ENCODE results near the gene NUDT9. TPM values are rescaled to one million over a fixed set of nuclear protein-coding genes. Genes with fewer than 3 reads are reported as not detected.
A peak's percentile ranks its signal among the peaks of the same experiment; 100 is the strongest.
"Not testable (repeated sequence)": the region's sequence is repeated elsewhere in the genome, so short reads cannot be mapped to it uniquely, and the experiment has no call there.

Gene NUDT9
- total and polyA plus RNA-seq, 4 experiments from 2014 or later, result 16.7 to 24.9 (median 19.7) TPM

GRCh38 chr4:87445964-87446363 is 23.6 kb downstream of the NUDT9 start:
- DNase-seq, result no peak
- intact Hi-C loops (cut with micrococcal nuclease), result no loop called here
- ChIA-PET CTCF (ENCODE audit: partially characterized antibody) (interaction anchor here (0.7 to 1.1 kb wide), 3 partner anchors 68 to 1559 kb away, joined by 3 read pairs; no protein-coding TSS in a partner anchor), POLR2A (ENCODE audit: partially characterized antibody) (no interaction called here)
- Histone ChIP-seq H3K9me3 (ENCODE audit: control insufficient read depth in 1 of 2, low read length in 2 of 2) (no peaks in the 10 kb centered on the region), H3K27me3 (ENCODE audit: insufficient read depth, low read length) (no peaks in the 10 kb centered on the region), H3K4me1 (ENCODE audit: insufficient read depth, low read length) (no peaks in the 10 kb centered on the region), H3K4me3 (ENCODE audit: low read length in 2 of 2) (no peak overlapping the region), H3K27ac (ENCODE audit: low read depth, low read length) (no peak overlapping the region), H3K36me3 (ENCODE audit: insufficient read depth, low read length) (peaks cover 7% of the 10 kb centered on the region)
- Mint-ChIP-seq H3K9me3 (no peaks in the 10 kb centered on the region), H3K27ac (peak overlapping the region in 1 of 7 donors; percentile 47), H3K4me1 (peaks cover 0 to 2% (median under 1%) of the 10 kb centered on the region in 4 donors), H3K4me3 (no peak overlapping the region), H3K27me3 (no peaks in the 10 kb centered on the region), H3K36me3 (peaks cover 39 to 40% of the 10 kb centered on the region in 2 donors)

- POLR2A ChIA-PET (ENCODE audit: partially characterized antibody); H3K9me3 ChIP-seq (ENCODE audit: control insufficient read depth in 1 of 2, low read length in 2 of 2); H3K27ac ChIP-seq (ENCODE audit: low read depth, low read length); H3K4me1 ChIP-seq (ENCODE audit: insufficient read depth, low read length); intact Hi-C loops (cut with micrococcal nuclease); H3K4me3 ChIP-seq (ENCODE audit: low read length in 2 of 2); H3K4me1 Mint-ChIP-seq; H3K4me3 Mint-ChIP-seq; H3K27me3 Mint-ChIP-seq; H3K9me3 Mint-ChIP-seq; H3K27me3 ChIP-seq (ENCODE audit: insufficient read depth, low read length); DNase-seq: not testable (repeated sequence)
- Mint-ChIP-seq H3K27ac (peak overlapping the region in 1 of 7 donors; percentile 31), H3K36me3 (peaks cover 41 to 44% of the 10 kb centered on the region in 2 donors)
- H3K36me3 ChIP-seq (ENCODE audit: insufficient read depth, low read length), result peaks cover 11% of the 10 kb centered on the region
- CTCF ChIA-PET (ENCODE audit: partially characterized antibody), result interaction anchor here (0.7 to 1.1 kb wide), 3 partner anchors 68 to 1559 kb away, joined by 3 read pairs; no protein-coding TSS in a partner anchor
These were observed 24.0 kb downstream of the NUDT9 start for GRCh38 chr4:87446375-87446774.

- H3K36me3 Mint-ChIP-seq, result peaks cover 36 to 41% of the 10 kb centered on the region in 2 donors
- Histone ChIP-seq H3K4me1 (ENCODE audit: insufficient read depth, low read length) (no peaks in the 10 kb centered on the region), H3K27ac (ENCODE audit: low read depth, low read length) (no peak overlapping the region), H3K4me3 (ENCODE audit: low read length in 2 of 2) (no peak overlapping the region), H3K27me3 (ENCODE audit: insufficient read depth, low read length) (no peaks in the 10 kb centered on the region), H3K36me3 (ENCODE audit: insufficient read depth, low read length) (peaks cover 13% of the 10 kb centered on the region), H3K9me3 (ENCODE audit: control insufficient read depth in 1 of 2, low read length in 2 of 2) (no peaks in the 10 kb centered on the region)
- no peak for DNase-seq
- no peak overlapping the region for H3K4me3 Mint-ChIP-seq
- no peak overlapping the region for H3K27ac Mint-ChIP-seq
- ChIA-PET POLR2A (ENCODE audit: partially characterized antibody) (no interaction called here), CTCF (ENCODE audit: partially characterized antibody) (interaction anchor here (1.5 kb wide), 1 partner anchor 60 kb away, joined by 6 read pairs; the partner anchor contains the start of gene HSD17B11)
- intact Hi-C loops (cut with micrococcal nuclease), result no loop called here
- no peaks in the 10 kb centered on the region for H3K27me3 Mint-ChIP-seq
- H3K9me3 Mint-ChIP-seq, result no peaks in the 10 kb centered on the region
- no peaks in the 10 kb centered on the region for H3K4me1 Mint-ChIP-seq
These were observed 29.2 kb downstream of the NUDT9 start for GRCh38 chr4:87451537-87451936.

- H3K4me1 Mint-ChIP-seq, result no peaks in the 10 kb centered on the region
- peaks cover 32 to 38% of the 10 kb centered on the region in 2 donors for H3K36me3 Mint-ChIP-seq
- ChIA-PET CTCF (ENCODE audit: partially characterized antibody) (interaction anchor here (3.1 kb wide), 1 partner anchor 9 kb away, joined by 13 read pairs; no protein-coding TSS in a partner anchor), POLR2A (ENCODE audit: partially characterized antibody) (no interaction called here)
- H3K27me3 Mint-ChIP-seq, result no peaks in the 10 kb centered on the region
- H3K27ac Mint-ChIP-seq, result no peak overlapping the region
- Histone ChIP-seq H3K9me3 (ENCODE audit: control insufficient read depth in 1 of 2, low read length in 2 of 2) (no peaks in the 10 kb centered on the region), H3K4me3 (ENCODE audit: low read length in 2 of 2) (no peak overlapping the region), H3K27me3 (ENCODE audit: insufficient read depth, low read length) (no peaks in the 10 kb centered on the region), H3K4me1 (ENCODE audit: insufficient read depth, low read length) (no peaks in the 10 kb centered on the region), H3K36me3 (ENCODE audit: insufficient read depth, low read length) (peaks cover 14% of the 10 kb centered on the region), H3K27ac (ENCODE audit: low read depth, low read length) (no peak overlapping the region)
- intact Hi-C loops (cut with micrococcal nuclease), result no loop called here
- DNase-seq, result no peak
- peaks cover 0 to 3% (median 0%) of the 10 kb centered on the region in 8 donors for H3K9me3 Mint-ChIP-seq
- H3K4me3 Mint-ChIP-seq, result no peak overlapping the region
These were observed 36.5 kb downstream of the NUDT9 start for GRCh38 chr4:87458913-87459312.

GRCh38 chr4:87461281-87461700 is 38.9 kb downstream of the NUDT9 start:
- intact Hi-C loops (cut with micrococcal nuclease), result no loop called here
- Histone ChIP-seq H3K27ac (ENCODE audit: low read depth, low read length) (no peak overlapping the region), H3K4me3 (ENCODE audit: low read length in 2 of 2) (no peak overlapping the region), H3K4me1 (ENCODE audit: insufficient read depth, low read length) (no peaks in the 10 kb centered on the region), H3K9me3 (ENCODE audit: control insufficient read depth in 1 of 2, low read length in 2 of 2) (no peaks in the 10 kb centered on the region), H3K36me3 (ENCODE audit: insufficient read depth, low read length) (peaks cover 9% of the 10 kb centered on the region), H3K27me3 (ENCODE audit: insufficient read depth, low read length) (no peaks in the 10 kb centered on the region)
- Mint-ChIP-seq H3K36me3 (peaks cover 19 to 22% of the 10 kb centered on the region in 2 donors), H3K4me1 (peaks cover 0 to 2% (median 0%) of the 10 kb centered on the region in 4 donors), H3K4me3 (no peak overlapping the region), H3K9me3 (peaks cover 0 to 3% (median 0%) of the 10 kb centered on the region in 8 donors), H3K27ac (no peak overlapping the region), H3K27me3 (no peaks in the 10 kb centered on the region)
- DNase-seq, result no peak
- ChIA-PET CTCF (ENCODE audit: partially characterized antibody) (interaction anchor here (1.2 kb wide), 1 partner anchor 86 kb away, joined by 7 read pairs; no protein-coding TSS in a partner anchor), POLR2A (ENCODE audit: partially characterized antibody) (no interaction called here)

GRCh38 chr4:87462102-87462501 is 39.7 kb downstream of the NUDT9 start:
- Histone ChIP-seq H3K27ac (ENCODE audit: low read depth, low read length) (no peak overlapping the region), H3K4me3 (ENCODE audit: low read length in 2 of 2) (no peak overlapping the region), H3K4me1 (ENCODE audit: insufficient read depth, low read length) (no peaks in the 10 kb centered on the region), H3K27me3 (ENCODE audit: insufficient read depth, low read length) (no peaks in the 10 kb centered on the region), H3K36me3 (ENCODE audit: insufficient read depth, low read length) (peaks cover 9% of the 10 kb centered on the region), H3K9me3 (ENCODE audit: control insufficient read depth in 1 of 2, low read length in 2 of 2) (no peaks in the 10 kb centered on the region)
- intact Hi-C loops (cut with micrococcal nuclease), result no loop called here
- H3K4me1 Mint-ChIP-seq, result peaks cover 0 to 2% (median 0%) of the 10 kb centered on the region in 4 donors
- no peak for DNase-seq
- H3K4me3 Mint-ChIP-seq, result no peak overlapping the region
- CTCF ChIA-PET (ENCODE audit: partially characterized antibody), result no interaction called here
- no peaks in the 10 kb centered on the region for H3K27me3 Mint-ChIP-seq
- peaks cover 18 to 19% of the 10 kb centered on the region in 2 donors for H3K36me3 Mint-ChIP-seq
- peaks cover 0 to 3% (median 0%) of the 10 kb centered on the region in 8 donors for H3K9me3 Mint-ChIP-seq
- peak overlapping the region in 1 of 7 donors; percentile 26 for H3K27ac Mint-ChIP-seq
- POLR2A ChIA-PET (ENCODE audit: partially characterized antibody), result no interaction called here

- POLR2A ChIA-PET (ENCODE audit: partially characterized antibody), result no interaction called here
- DNase-seq, result peak; percentile 32 to 44 (median 43)
- H3K4me1 ChIP-seq (ENCODE audit: insufficient read depth, low read length), result no peaks in the 10 kb centered on the region
- Mint-ChIP-seq H3K27ac (no peak overlapping the region), H3K4me3 (no peak overlapping the region), H3K4me1 (peaks cover 0 to 2% (median 0%) of the 10 kb centered on the region in 4 donors), H3K27me3 (no peaks in the 10 kb centered on the region), H3K9me3 (no peaks in the 10 kb centered on the region), H3K36me3 (no peaks in the 10 kb centered on the region)
- no peaks in the 10 kb centered on the region for H3K27me3 ChIP-seq (ENCODE audit: insufficient read depth, low read length)
- H3K9me3 ChIP-seq (ENCODE audit: control insufficient read depth in 1 of 2, low read length in 2 of 2), result no peaks in the 10 kb centered on the region
- no peak overlapping the region for H3K27ac ChIP-seq (ENCODE audit: low read depth, low read length)
- H3K4me3 ChIP-seq (ENCODE audit: low read length in 2 of 2), result no peak overlapping the region
- intact Hi-C loops (cut with micrococcal nuclease), result loop anchor here (1.0 to 5.0 kb wide), 6 partner anchors 74 to 544 kb away; partner anchors contain the start of gene HSD17B11
- CTCF ChIA-PET (ENCODE audit: partially characterized antibody), result interaction anchor here (0.9 to 11.5 kb wide), 14 partner anchors 10 to 316 kb away, joined by 3 to 266 read pairs (median 4); partner anchors contain the start of genes HSD17B11 and NUDT9
- no peaks in the 10 kb centered on the region for H3K36me3 ChIP-seq (ENCODE audit: insufficient read depth, low read length)
These were observed 43.5 kb downstream of the NUDT9 start for GRCh38 chr4:87465739-87466366.
